HG03064 (cell line): Measurements from ENCODE around the gene HCN2.

Source experiments
- ATAC-seq: cut with Tn5 transposase; IDR thresholded peaks from one replicate; pipeline ENCODE4 v1.9.1; 2021; ENCODE audit warnings: low read depth; ENCODE audit not compliant: unreplicated experiment

HCN2 gene

DNA sequence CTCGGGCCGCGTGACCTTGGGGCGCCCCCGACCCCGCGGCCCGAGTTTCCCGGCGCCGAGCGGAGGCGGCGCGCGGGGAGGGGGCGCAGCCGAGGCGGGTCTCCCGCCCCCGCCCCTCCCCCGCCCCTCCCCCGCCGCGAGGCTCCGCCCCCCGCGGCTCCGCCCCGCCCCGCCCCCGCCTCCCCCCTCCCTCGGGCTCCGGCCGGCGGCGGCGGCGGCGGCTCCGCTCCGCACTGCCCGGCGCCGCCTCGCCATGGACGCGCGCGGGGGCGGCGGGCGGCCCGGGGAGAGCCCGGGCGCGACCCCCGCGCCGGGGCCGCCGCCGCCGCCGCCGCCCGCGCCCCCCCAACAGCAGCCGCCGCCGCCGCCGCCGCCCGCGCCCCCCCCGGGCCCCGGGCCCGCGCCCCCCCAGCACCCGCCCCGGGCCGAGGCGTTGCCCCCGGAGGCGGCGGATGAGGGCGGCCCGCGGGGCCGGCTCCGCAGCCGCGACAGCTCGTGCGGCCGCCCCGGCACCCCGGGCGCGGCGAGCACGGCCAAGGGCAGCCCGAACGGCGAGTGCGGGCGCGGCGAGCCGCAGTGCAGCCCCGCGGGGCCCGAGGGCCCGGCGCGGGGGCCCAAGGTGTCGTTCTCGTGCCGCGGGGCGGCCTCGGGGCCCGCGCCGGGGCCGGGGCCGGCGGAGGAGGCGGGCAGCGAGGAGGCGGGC is at the start of gene HCN2:
Gene HCN2 (plus strand): TSS at position 189 of the 703 bp plus-strand sequence. CDS start 65 bp downstream, at position 254.
- ATAC-seq, result no peak

DNA sequence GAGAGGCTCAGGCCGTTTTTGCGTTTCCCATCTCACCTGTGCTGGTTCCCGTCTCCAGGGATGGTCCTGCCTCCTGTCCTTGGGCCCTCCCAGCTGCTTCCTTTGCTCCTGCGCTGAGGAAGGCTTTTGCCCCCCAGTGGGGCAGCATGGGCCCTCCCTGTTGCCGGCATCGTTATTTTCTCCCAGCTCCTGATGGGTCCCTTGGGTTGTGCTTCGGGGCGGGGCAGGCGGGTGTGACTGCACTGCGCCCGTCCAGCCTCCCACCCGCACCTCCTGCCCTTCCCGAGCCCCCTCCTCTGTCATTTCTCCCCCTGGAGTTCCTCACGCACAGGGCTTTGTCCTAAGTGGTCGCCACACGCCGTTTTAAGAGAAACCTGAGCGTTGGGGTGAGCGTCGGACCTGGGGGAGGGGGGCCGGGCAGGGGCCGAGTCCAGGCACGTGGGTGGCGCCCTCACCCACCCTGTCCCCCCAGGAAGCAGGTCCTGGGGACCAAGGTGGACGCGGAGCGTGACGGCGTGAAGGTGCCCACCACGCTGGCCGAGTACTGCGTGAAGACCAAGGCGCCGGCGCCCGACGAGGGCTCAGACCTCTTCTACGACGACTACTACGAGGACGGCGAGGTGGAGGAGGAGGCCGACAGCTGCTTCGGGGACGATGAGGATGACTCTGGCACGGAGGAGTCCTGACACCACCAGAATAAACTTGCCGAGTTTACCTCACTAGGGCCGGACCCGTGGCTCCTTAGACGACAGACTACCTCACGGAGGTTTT is 48.6 kb upstream of the HCN2 start:
- ATAC-seq, result no peak

DNA sequence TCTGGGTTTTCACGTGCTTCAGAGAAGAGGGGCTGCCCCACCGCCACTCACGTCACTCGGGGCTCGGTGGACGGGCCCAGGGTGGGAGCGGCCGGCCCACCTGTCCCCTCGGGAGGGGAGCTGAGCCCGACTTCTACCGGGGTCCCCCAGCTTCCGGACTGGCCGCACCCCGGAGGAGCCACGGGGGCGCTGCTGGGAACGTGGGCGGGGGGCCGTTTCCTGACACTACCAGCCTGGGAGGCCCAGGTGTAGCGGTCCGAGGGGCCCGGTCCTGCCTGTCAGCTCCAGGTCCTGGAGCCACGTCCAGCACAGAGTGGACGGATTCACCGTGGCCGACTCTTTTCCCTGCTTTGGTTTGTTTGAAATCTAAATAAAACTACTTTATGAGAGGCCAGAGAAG is 48.0 kb upstream of the HCN2 start:
- no peak for ATAC-seq

DNA sequence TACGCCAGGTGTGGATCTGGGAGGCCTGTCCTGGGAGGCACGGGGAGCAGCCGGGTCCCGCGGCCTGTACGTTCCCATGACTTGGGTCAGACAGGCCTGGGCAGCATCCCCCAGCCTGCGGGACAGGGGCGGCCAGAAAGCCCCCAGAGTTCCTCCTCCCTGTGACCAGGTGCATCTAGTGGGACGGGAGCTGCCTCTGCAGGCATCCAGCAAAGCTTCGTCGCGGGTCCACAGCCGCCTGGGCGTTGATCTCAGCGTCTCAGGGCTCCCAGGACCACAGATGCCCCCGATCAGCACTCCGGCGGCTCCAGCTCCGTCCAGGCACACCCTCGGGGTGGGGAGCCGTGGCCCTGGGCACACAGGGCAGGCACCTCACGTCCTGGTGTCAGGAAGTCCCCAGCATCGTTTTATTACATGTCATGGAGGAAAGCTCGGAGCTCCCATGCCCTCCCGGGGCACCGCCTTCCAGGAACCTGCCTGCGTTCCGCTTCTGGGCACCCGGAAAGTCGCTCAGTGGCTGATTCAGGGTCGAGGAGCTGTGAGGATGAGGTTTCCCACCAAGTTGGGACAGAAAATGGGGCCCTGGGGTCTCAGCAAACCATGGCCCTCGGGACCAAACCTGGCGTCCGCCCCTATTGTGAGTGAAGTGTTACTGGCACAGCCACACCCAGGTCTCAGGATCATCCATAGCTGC is 47.4 kb upstream of the HCN2 start:
- no peak for ATAC-seq

DNA sequence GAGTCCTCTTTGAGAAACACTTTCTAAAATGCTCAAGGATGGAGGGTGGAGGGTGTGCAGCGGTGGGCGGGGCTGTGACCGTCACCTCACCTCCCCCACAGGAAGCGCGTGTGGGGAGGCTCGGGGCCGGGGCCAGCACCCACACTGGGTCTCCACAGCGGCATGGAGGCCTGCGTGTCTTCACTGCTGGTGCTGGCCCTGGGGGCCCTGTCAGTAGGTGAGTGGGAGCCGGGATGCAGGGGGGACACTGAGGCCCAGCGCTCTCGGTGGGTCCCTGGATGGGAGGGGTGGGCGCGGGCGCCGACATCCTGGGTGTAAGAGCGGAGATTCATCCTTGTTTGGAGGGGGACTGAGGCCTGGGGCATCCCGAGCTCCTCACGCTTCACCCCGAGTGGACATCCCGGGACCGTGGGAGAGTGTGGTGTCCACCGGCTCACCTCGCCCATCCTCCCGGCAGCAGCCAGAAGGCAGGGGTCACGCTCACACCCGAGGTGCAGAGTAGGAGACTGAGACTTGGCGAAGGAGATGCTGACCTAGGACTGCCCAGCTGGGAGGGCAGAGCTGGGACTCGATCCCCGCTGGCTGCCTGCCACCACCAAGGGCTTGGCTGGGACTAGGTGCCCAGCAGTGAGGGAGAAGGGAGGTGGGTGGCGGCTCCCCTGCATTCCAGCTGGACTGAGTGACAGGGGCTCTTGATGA is 45.6 kb upstream of the HCN2 start, which contains the start of gene GZMM:
Gene GZMM (plus strand): TSS at position 144 of the 699 bp plus-strand sequence. CDS start 19 bp downstream, at position 163.
- ATAC-seq, result no peak

DNA sequence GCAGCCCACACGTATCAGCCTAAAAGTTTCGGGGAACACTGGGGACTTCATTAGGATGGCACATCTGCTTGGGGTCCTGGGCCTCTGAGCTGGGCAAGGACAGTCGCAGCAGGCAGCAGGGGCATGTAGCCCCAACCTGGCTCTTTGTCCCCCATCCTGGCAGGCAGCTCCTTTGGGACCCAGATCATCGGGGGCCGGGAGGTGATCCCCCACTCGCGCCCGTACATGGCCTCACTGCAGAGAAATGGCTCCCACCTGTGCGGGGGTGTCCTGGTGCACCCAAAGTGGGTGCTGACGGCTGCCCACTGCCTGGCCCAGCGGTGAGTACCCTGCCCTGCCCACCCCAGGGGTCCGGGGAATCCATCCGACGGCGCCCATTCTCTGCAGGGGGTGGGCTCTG is 42.6 kb upstream of the HCN2 start:
- no peak for ATAC-seq

DNA sequence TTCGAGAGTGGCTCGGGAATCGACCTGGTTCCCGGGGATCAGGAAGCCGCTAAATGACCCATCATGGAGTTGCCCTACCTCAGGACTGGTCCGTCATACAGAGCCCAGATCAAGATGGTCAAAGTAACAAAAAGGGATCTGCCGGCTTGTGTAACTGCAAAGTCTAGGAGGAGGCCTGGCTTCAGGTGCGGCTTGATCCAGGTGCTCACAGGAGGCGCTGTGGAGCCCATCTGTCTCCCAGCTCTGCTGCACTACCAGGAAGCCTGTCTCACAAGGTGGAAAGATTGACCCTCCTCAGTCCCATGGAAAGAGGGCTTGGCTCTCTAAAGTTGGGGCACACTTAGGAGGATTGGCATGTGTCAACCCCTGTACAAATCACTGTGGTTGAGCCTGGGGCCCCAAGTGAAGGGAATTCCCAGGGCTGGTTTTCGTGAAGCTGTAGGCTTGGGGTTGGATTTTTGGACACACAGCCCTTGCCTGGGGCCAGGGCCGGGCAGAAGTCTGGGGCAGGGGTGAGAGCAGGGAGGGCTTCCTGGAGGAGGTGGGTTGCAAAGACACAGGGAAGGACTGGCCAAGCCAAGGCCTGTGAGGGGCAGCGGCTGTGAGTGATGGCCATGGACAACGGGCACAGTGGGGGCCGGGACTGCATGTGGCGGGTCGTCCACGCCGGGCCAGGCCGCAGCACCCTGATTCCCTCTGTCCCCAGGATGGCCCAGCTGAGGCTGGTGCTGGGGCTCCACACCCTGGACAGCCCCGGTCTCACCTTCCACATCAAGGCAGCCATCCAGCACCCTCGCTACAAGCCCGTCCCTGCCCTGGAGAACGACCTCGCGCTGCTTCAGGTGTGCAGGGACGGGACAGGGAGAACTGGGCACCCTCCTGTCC is 41.6 kb upstream of the HCN2 start:
- ATAC-seq, result no peak

DNA sequence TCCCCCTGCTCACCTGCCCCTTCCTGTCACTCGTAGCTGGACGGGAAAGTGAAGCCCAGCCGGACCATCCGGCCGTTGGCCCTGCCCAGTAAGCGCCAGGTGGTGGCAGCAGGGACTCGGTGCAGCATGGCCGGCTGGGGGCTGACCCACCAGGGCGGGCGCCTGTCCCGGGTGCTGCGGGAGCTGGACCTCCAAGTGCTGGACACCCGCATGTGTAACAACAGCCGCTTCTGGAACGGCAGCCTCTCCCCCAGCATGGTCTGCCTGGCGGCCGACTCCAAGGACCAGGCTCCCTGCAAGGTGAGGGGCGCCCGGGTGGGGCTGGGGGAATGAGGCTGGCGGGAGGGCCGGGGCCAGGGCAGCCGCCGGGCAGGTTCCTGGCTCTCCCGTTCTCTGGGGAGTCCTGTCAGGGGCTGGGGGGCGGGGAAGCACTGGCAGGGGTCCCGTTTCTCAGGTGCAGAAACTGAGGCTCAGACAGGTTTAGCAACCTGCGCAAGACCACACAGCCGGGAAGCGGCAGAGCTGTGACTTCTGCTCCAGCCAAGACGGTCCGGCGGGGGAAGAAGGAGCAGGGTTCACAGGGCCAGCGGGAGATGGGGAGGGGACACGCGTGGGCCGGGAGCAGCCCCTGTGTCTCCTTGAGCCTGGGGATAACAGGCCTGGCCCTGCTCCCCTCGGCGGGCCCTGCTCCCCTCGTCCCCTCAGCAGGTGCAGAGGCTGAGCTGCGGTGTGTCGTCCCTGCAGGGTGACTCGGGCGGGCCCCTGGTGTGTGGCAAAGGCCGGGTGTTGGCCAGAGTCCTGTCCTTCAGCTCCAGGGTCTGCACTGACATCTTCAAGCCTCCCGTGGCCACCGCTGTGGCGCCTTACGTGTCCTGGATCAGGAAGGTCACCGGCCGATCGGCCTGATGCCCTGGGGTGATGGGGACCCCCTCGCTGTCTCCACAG is 40.5 kb upstream of the HCN2 start:
- ATAC-seq, result no peak

DNA sequence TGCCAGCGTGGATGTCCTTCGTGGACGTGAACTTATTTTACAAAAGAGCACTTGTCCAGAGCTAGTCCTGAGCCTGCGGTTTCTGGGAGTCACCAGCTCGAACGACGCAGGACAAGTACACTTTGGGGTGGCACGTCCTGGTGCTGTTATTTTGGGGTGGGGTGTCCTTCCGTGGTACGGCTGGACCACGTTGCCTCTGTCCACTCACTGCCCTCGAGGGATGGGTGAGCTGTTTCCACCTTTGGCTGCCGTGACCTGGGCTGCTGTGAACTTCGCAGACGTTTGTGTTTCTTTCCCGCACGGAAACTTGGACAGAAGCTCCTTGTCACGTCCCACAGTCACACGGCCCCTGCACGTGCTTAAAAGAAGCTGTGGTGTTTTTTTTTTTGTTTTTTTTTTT is 34.9 kb upstream of the HCN2 start:
- ATAC-seq, result no peak

DNA sequence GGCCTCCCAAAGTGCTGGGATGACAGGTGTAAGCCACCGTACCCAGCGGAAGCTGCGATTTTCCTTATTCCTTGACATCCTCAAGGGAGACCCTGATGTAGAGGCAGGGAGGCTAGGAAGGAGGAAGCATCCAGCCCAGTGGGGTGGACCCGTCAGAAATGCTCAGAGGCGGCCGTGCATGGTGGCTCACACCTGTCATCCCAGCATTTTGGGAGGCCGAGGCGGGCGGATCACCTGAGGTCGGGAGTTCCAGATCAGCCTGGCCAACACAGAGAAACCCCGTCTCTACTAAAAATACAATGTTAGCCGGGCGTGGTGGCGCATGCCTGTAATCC is 34.2 kb upstream of the HCN2 start:
- ATAC-seq, result no peak

DNA sequence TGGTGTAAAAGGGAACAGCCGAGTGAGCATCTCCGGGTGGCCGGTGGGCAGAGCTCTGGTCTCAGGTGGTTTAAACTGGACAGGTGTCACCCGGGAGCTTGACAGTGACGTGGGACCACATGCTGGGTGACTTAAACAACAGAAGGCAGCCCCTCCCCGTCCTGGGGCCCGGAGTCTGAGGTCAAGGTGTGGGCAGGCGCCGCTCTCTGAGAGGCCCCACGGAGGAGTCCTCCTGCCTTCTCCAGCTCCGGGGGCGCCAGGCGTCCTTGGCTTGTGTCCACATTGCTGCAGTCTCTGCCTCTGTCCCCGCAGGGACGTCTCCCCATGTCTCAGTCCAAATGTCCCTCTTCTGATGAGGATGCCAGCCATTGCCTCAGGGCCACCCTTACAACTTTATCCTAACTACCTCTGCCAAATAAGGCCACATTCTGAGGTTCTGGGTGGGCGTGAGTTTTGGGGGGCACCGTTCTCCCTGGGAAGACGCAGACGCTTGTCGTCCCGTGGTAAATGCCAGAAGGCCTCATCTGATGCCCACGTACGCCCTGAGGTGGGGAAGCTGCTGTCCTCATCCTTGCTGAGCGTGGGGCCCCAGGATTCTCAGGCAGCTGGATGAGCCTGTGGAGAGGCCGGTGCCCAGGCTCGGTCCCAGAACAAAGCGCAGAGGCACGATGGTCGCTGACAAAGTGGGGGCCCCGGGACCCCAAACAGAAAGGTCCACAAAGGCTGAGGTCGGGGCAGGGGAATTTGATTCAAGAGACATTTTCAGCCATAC is 32.9 kb upstream of the HCN2 start:
- ATAC-seq, result no peak

DNA sequence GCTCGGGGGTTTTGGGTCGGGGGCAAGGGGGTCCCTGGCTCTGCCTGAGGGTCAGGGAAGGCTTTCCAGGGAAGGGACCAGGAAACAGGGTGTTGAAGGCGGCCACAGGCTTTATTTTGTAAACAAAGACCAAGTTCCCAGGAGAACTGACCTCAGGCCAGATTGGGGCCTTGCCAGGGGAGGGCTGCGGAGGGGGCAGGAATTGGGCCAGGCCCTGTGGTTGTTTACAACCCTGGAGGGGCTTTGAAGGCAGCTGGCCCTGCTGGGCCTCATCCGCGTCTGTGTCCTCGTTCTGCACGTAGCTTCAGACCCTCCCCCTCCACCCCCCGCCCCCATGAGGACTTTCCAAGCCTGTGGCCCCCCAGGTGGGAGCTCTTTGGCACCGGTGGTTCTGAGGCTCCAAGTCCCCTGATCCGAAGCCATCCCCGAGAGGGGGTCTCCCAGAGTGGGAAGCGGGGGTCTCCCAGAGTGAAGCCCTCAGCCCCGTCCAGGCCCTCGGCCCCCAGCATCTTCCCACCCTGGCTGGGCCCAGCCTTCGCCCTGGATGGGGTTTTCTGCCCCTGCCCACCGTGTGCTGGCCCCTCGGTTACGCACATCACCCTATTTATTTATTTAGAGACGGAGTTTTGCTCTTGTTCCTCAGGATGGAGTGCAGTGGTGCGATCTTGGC is 30.8 kb upstream of the HCN2 start:
- ATAC-seq, result no peak

DNA sequence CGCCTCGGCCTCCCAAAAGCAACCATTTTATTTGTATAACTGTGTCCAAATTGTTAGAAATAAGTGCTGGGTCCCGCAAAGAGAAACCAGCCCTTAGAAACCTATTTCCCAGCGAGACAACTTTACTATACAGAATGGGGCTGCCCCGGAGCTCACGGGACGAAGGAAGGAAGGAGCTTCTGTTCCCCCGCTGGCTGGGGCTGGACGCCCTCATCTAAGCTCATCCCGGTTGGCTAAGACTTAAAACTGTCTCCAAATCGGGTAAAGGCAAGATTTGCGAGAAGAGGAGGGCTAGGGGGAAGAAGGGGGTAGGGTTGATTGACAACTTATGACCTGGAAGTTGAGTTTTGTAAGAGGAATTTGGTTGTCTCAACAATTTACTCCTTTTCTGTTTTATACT is 29.6 kb upstream of the HCN2 start:
- no peak for ATAC-seq

DNA sequence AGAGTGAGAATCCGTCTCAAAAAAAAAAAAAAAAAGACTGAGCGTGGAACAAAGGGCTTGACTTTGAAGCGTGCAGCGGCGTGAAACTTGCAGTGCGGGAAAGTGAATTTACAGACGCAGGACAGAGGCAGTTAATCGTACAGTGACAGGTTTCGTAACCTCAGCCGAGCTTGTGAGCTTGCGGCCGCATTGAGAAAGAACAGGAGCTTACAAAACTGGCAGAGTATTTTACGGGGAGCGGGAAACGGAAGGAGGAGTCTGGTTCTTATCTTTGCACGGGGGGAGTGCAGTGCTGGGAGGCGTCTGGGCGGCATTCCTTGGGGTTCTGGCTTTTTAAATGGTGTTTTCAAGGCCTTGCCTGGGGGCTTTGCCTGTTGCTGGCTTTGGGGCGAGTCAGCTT is 23.3 kb upstream of the HCN2 start:
- ATAC-seq, result no peak

DNA sequence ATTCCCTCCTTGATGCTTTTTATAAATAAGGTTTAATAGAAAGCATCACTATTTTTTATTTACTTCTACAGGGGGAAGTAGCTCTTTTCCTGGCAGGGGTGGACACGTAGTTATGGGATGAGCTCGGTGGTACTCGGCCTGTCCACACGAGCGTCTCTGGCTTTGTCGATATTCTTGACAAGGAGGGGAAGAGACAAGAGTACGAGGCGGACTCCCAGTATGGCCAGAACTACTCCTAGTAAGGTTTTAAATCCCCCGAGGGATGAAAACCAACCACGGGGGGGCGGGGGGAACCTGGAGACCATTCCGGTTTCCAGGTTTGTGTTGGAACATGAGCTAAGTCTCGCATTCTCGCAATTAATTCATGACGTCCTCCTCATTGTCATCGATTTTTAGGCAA is 22.8 kb upstream of the HCN2 start:
- no peak for ATAC-seq

DNA sequence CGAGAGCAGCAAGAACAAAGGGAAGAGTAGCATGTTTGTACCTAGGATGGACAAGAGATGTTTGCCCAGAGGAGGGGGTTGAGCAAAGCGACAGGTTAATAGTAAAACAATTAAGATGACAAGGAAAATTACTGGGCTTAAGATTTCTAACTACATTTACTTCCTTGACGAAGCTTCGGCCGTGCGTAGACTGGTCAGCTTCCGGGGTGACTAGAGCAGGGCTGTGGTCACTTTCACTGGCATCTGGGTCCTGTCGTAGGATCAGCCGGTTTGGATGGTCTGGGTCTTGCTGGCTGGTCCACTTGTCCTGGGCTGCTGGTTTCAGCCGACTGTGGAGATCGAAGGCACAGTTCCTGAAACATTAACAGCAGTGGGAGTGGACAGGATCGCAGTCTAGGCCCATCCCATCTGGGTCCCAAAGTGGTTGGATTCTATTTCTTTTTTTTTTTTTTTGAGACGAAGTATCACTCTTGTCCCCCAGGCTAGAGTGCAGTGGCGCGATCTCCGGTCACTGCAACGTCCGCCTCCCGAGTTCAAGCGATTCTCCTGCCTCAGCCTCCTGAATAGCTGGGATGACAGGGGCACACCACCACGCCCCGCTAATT is 22.3 kb upstream of the HCN2 start:
- ATAC-seq, result no peak

DNA sequence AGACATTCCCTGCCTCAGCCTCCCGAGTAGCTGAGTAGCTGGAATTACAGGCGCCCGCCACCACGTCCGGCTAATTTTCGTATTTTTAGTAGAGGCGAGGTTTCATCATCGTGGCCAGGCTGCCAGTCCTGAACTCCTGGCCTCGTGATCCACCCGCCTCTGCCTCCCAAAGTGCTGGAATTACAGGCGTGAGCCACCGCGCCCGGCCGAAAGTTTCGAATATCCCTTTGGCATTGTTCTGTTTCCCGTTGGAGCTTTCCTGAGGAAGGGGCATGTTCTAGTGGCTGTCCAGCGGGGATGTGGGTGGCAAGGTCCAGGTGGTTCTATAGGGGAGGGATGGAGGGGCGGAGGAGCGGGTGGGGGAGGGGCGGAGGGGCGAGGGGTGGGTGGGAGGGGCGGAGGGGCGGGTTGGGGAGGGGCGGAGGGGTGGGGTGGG is 19.4 kb upstream of the HCN2 start:
- no peak for ATAC-seq
